Peyer's patch (tissue), 4 donors: ENCODE results near the gene PRR33.

Experiments
- POLR2A ChIP-seq, 2 donors: fragments of 450-650 bp; IDR thresholded peaks; one replicate each; pipeline ENCODE4 v1.5.1; 2017; ENCODE audit warnings: antibody characterized with exemption in 2 of 2, mild to moderate bottlenecking in 2 of 2, moderate library complexity in 2 of 2
- TF ChIP-seq, protein P1 (sequence below), 6 experiments: fragments of 450-650 bp in 4 of 6; fragments of 200-600 bp in 2 of 6; sonication (generic) in 1 of 6; IDR thresholded peaks; one replicate each; pipeline ENCODE4 v1.5.1; 2017 to 2019; ENCODE audit warnings: antibody characterized with exemption in 6 of 6, mild to moderate bottlenecking in 3 of 6, moderate library complexity in 1 of 6

DNA sequence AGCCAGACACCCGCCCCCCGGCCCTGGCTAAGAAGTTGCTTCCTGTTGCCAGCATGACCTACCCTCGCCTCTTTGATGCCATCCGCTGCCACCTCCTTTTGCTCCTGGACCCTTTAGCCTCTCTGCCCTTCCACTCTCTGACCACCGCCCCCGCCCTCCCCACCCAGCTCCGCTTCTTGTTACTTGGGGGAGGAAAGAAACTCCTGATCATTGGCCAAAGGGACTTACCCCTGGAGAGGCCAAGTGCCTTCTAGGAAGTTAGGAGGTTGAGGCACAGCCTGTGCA is at the start of gene PRR33:
- TF ChIP-seq, protein P1, sequence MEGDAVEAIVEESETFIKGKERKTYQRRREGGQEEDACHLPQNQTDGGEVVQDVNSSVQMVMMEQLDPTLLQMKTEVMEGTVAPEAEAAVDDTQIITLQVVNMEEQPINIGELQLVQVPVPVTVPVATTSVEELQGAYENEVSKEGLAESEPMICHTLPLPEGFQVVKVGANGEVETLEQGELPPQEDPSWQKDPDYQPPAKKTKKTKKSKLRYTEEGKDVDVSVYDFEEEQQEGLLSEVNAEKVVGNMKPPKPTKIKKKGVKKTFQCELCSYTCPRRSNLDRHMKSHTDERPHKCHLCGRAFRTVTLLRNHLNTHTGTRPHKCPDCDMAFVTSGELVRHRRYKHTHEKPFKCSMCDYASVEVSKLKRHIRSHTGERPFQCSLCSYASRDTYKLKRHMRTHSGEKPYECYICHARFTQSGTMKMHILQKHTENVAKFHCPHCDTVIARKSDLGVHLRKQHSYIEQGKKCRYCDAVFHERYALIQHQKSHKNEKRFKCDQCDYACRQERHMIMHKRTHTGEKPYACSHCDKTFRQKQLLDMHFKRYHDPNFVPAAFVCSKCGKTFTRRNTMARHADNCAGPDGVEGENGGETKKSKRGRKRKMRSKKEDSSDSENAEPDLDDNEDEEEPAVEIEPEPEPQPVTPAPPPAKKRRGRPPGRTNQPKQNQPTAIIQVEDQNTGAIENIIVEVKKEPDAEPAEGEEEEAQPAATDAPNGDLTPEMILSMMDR (IDR thresholded peaks at IDR 0.05), result no peak
- TF ChIP-seq POLR2A (IDR thresholded peaks at IDR 0.05), result no peak
